SK-N-SH treated with all-trans-retinoic acid at 6 μM for 48 hours (cell line): ENCODE measurements around the gene ASTN1.

Experiments
- ARNTL ChIP-seq: fragments of 450-650 bp; formaldehyde crosslinking; IDR thresholded peaks from 2 replicates; pipeline ENCODE4 v1.5.0; 2020; ENCODE audit warnings: low read depth, mild to moderate bottlenecking, moderate library complexity, borderline replicate concordance
- PPARA ChIP-seq: fragments of 250-450 bp; sonication (Bioruptor Pico); IDR thresholded peaks from 2 replicates; pipeline ENCODE4 v1.5.0; 2020; ENCODE audit warnings: mild to moderate bottlenecking, borderline replicate concordance
- RARB ChIP-seq: fragments of 250-450 bp; sonication (Bioruptor Pico); IDR thresholded peaks from 2 replicates; pipeline ENCODE4 v1.8.0; 2021; ENCODE audit warnings: mild to moderate bottlenecking, moderate library complexity
- ZFP3 ChIP-seq: fragments of 250-450 bp; sonication (Bioruptor Pico); IDR thresholded peaks from 2 replicates; pipeline ENCODE4 v1.5.0; 2020; ENCODE audit warnings: mild to moderate bottlenecking, moderate library complexity
- TF ChIP-seq, protein P1 (sequence below): fragments of 250-450 bp; sonication (Bioruptor Pico); IDR thresholded peaks from 2 replicates; pipeline ENCODE4 v1.5.0; 2020; ENCODE audit warnings: mild to moderate bottlenecking, moderate library complexity

DNA sequence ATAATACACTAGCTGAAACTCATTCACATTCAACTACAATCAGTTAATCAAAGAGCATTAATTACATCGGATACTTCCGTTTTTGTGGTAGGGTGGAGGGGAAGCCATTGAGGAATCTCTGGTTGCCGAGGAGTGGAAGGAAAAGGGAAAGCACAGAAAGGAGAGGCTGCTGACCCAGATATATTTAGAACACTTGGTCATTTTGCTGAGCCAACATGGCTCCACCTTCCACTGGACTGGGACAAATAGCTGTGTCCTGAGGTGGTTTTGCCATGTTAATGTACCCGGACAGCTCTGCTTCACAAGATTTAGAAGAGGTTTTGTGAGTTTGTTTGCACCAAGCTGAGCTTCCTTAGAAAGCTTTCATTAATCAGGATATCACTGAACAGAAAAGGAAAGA, 26.2 kb downstream of the ASTN1 start:
- TF ChIP-seq PPARA, result no peak
- no peak for TF ChIP-seq ARNTL (CRISPR knock-in tag)
- TF ChIP-seq RARB (CRISPR knock-in tag), result no peak
- TF ChIP-seq, protein P1, sequence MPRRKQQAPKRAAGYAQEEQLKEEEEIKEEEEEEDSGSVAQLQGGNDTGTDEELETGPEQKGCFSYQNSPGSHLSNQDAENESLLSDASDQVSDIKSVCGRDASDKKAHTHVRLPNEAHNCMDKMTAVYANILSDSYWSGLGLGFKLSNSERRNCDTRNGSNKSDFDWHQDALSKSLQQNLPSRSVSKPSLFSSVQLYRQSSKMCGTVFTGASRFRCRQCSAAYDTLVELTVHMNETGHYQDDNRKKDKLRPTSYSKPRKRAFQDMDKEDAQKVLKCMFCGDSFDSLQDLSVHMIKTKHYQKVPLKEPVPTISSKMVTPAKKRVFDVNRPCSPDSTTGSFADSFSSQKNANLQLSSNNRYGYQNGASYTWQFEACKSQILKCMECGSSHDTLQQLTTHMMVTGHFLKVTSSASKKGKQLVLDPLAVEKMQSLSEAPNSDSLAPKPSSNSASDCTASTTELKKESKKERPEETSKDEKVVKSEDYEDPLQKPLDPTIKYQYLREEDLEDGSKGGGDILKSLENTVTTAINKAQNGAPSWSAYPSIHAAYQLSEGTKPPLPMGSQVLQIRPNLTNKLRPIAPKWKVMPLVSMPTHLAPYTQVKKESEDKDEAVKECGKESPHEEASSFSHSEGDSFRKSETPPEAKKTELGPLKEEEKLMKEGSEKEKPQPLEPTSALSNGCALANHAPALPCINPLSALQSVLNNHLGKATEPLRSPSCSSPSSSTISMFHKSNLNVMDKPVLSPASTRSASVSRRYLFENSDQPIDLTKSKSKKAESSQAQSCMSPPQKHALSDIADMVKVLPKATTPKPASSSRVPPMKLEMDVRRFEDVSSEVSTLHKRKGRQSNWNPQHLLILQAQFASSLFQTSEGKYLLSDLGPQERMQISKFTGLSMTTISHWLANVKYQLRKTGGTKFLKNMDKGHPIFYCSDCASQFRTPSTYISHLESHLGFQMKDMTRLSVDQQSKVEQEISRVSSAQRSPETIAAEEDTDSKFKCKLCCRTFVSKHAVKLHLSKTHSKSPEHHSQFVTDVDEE, result no peak
- TF ChIP-seq ZFP3 (CRISPR knock-in tag), result no peak
